H1 (cell line): ENCODE results near the gene ABHD10. TPM values are rescaled to one million over a fixed set of nuclear protein-coding genes. Genes with fewer than 3 reads are reported as not detected.

ENCODE experiments used
- CTCF ChIA-PET: fragments of 300-600 bp; sonication (Branson Sonifier 250); formaldehyde crosslinking; loops from one replicate; lab custom pipeline; 2021; ENCODE audit not compliant: partially characterized antibody; lab: Charles Lee
- POLR2A ChIA-PET: fragments of 300-600 bp; sonication (Branson Sonifier 250); formaldehyde crosslinking; loops from one replicate; lab custom pipeline; 2021; ENCODE audit warnings: inconsistent platforms; ENCODE audit not compliant: partially characterized antibody; lab: Charles Lee
- DNase-seq, 2 experiments: peaks; one replicate each; pipeline versions ENCODE4 v3.0.0 to v3.0.0-alpha.2; 2010 to 2022; ENCODE audit warnings: low spot score in 2 of 2, low read depth in 1 of 2, mixed read lengths in 1 of 2
- FAIRE-seq: peaks from 2 replicates; lab custom pipeline; 2011; peaks lifted over from hg19 to GRCh38; lab: Jason Lieb, UNC
- H2AFZ ChIP-seq: 2 replicates; pipeline ENCODE4 v1.8.1; 2012; ENCODE audit warnings: low read length, inconsistent platforms
- H2AK5ac ChIP-seq: 2 replicates; pipeline ENCODE4 v1.6.1; 2013; ENCODE audit warnings: low read depth, low read length
- H2BK120ac ChIP-seq: replicated peaks from 2 replicates; pipeline ENCODE3; 2013; ENCODE audit warnings: low read depth, low read length, inconsistent platforms
- H2BK12ac ChIP-seq: 2 replicates; pipeline ENCODE4 v1.6.1; 2013; ENCODE audit warnings: low read depth, low read length
- H2BK15ac ChIP-seq: 2 replicates; pipeline ENCODE4 v1.6.1; 2013; ENCODE audit warnings: low read length
- H2BK20ac ChIP-seq: 2 replicates; pipeline ENCODE4 v1.6.1; 2013; ENCODE audit warnings: low read length
- H2BK5ac ChIP-seq: 2 replicates; pipeline ENCODE4 v1.6.1; 2013; ENCODE audit warnings: low read depth, low read length
- H3K14ac ChIP-seq: 2 replicates; pipeline ENCODE4 v1.6.1; 2013; ENCODE audit warnings: inconsistent platforms; ENCODE audit not compliant: insufficient read length
- H3K18ac ChIP-seq: 2 replicates; pipeline ENCODE4 v1.6.1; 2013; ENCODE audit warnings: low read length; ENCODE audit errors: extremely low read depth
- H3K23ac ChIP-seq: 2 replicates; pipeline ENCODE4 v1.6.1; 2013; ENCODE audit warnings: inconsistent platforms; ENCODE audit not compliant: insufficient read length
- H3K23me2 ChIP-seq: 2 replicates; pipeline ENCODE4 v1.6.1; 2013; ENCODE audit warnings: low read depth, low read length
- H3K27ac ChIP-seq: 2 replicates; pipeline ENCODE4 v1.6.1; 2011; ENCODE audit warnings: low read depth, low read length, inconsistent platforms
- H3K27me3 ChIP-seq, 4 experiments: replicated peaks in 1 of 4; 1 replicate in 1 of 4; 2 replicates in 3 of 4; pipeline versions ENCODE4 v1.6.1 to v1.8.1; 2011 to 2013; ENCODE audit warnings: low read length in 3 of 4, mild to moderate bottlenecking in 3 of 4, inconsistent platforms in 2 of 4, mixed read lengths in 2 of 4, moderate library complexity in 1 of 4; ENCODE audit not compliant: control insufficient read depth in 3 of 4, insufficient read depth in 3 of 4; ENCODE audit errors: extremely low read depth in 1 of 4
- H3K36me3 ChIP-seq, 4 experiments: 2 replicates each; pipeline versions ENCODE4 v1.6.1 to v1.8.1; 2011 to 2013; ENCODE audit warnings: mild to moderate bottlenecking in 4 of 4, low read length in 3 of 4, moderate library complexity in 2 of 4, control low read depth in 1 of 4, inconsistent platforms in 1 of 4; ENCODE audit not compliant: insufficient read depth in 4 of 4, control insufficient read depth in 2 of 4
- H3K4ac ChIP-seq: replicated peaks from 2 replicates; pipeline ENCODE3; 2013; ENCODE audit warnings: low read length, low read depth, mixed read lengths, inconsistent platforms; ENCODE audit not compliant: insufficient read length
- H3K4me1 ChIP-seq, 4 experiments: replicated peaks in 1 of 4; 1 replicate in 1 of 4; 2 replicates in 3 of 4; pipeline versions ENCODE4 v1.6.1 to v1.8.1; 2011 to 2013; ENCODE audit warnings: low read length in 3 of 4, inconsistent platforms in 2 of 4, mixed read lengths in 1 of 4; ENCODE audit not compliant: insufficient read depth in 4 of 4, control insufficient read depth in 3 of 4
- H3K4me2 ChIP-seq, 2 experiments: 2 replicates each; pipeline versions ENCODE4 v1.6.1 to v1.8.1; 2011 to 2013; ENCODE audit warnings: low read depth in 2 of 2, low read length in 2 of 2, control low read depth in 1 of 2, inconsistent platforms in 1 of 2, mild to moderate bottlenecking in 1 of 2; ENCODE audit not compliant: insufficient read depth in 1 of 2
- H3K4me3 ChIP-seq, 4 experiments: fragments of 200-600, 300-600 bp in 1 of 4; sonication (generic), shearing (Covaris generic), sonication (Bioruptor Twin) in 1 of 4; 2 replicates each; pipeline versions ENCODE4 v1.5.1 to v1.8.1; 2011 to 2016; ENCODE audit warnings: low read length in 4 of 4, low read depth in 3 of 4, control low read depth in 2 of 4, inconsistent platforms in 2 of 4, mild to moderate bottlenecking in 2 of 4, mixed read lengths in 1 of 4, moderate library complexity in 1 of 4; ENCODE audit not compliant: insufficient read depth in 2 of 4; ENCODE audit errors: extremely low read depth in 1 of 4
- H3K56ac ChIP-seq: replicated peaks from 2 replicates; pipeline ENCODE3; 2013; ENCODE audit warnings: low read depth, mild to moderate bottlenecking, mixed read lengths, low read length, inconsistent platforms; ENCODE audit not compliant: insufficient read length
- H3K79me1 ChIP-seq: 2 replicates; pipeline ENCODE4 v1.6.1; 2013; ENCODE audit warnings: low read depth, low read length, control low read depth
- H3K79me2 ChIP-seq, 2 experiments: 2 replicates each; pipeline versions ENCODE4 v1.6.1 to v1.8.1; 2012 to 2013; ENCODE audit warnings: low read length in 2 of 2, mild to moderate bottlenecking in 2 of 2, inconsistent platforms in 1 of 2; ENCODE audit not compliant: insufficient read depth in 2 of 2, control insufficient read depth in 1 of 2
- H3K9ac ChIP-seq, 4 experiments: replicated peaks in 1 of 4; 1 replicate in 1 of 4; 2 replicates in 3 of 4; pipeline versions ENCODE4 v1.6.1 to v1.8.1; 2011 to 2013; ENCODE audit warnings: low read depth in 3 of 4, low read length in 3 of 4, control low read depth in 2 of 4, mild to moderate bottlenecking in 2 of 4, moderate library complexity in 2 of 4, inconsistent platforms in 1 of 4; ENCODE audit errors: extremely low read depth in 1 of 4
- H3K9me3 ChIP-seq, 2 experiments: 2 replicates each; pipeline versions ENCODE4 v1.6.1 to v1.8.1; 2012 to 2013; ENCODE audit warnings: mild to moderate bottlenecking in 2 of 2, moderate library complexity in 2 of 2, control low read depth in 1 of 2, inconsistent platforms in 1 of 2, low read depth in 1 of 2, low read length in 1 of 2, mixed read lengths in 1 of 2; ENCODE audit not compliant: insufficient read depth in 2 of 2
- H4K20me1 ChIP-seq, 2 experiments: replicated peaks in 1 of 2; 2 replicates each; pipeline versions ENCODE3 to v1.8.1; 2011 to 2013; ENCODE audit warnings: inconsistent platforms in 2 of 2, low read length in 2 of 2, mild to moderate bottlenecking in 1 of 2; ENCODE audit not compliant: insufficient read depth in 2 of 2, control insufficient read depth in 1 of 2
- H4K5ac ChIP-seq: 2 replicates; pipeline ENCODE4 v1.6.1; 2013; ENCODE audit warnings: low read length, low read depth, mixed read lengths, inconsistent platforms; ENCODE audit not compliant: insufficient read length
- H4K8ac ChIP-seq: 2 replicates; pipeline ENCODE4 v1.8.0; 2013; ENCODE audit warnings: mild to moderate bottlenecking, moderate library complexity, low read length, inconsistent platforms; ENCODE audit not compliant: insufficient read depth; ENCODE audit errors: extremely low read depth
- H4K91ac ChIP-seq: replicated peaks from 2 replicates; pipeline ENCODE3; 2013; ENCODE audit warnings: low read length, mixed read lengths, inconsistent platforms; ENCODE audit not compliant: insufficient read length
- CBX5 ChIP-seq: fragments of 300-800, 300-1000 bp; sonication (generic); IDR thresholded peaks from 2 replicates; pipeline ENCODE4 v1.7.1; 2016; ENCODE audit warnings: antibody characterized with exemption, low read length, low read depth
- E2F6 ChIP-seq: IDR thresholded peaks from 2 replicates; pipeline ENCODE4 v1.6.1; 2012; ENCODE audit warnings: inconsistent platforms
- GTF2F1 ChIP-seq: IDR thresholded peaks from 2 replicates; pipeline ENCODE4 v1.6.1; 2012; ENCODE audit warnings: low read depth, low read length, improper control_type of control experiment, borderline replicate concordance
- HDAC6 ChIP-seq: IDR thresholded peaks from one replicate; pipeline ENCODE4 v1.7.1; 2012; ENCODE audit warnings: low read depth, mild to moderate bottlenecking, inconsistent platforms, low read length, moderate library complexity
- POLR2AphosphoS5 ChIP-seq: IDR thresholded peaks from 2 replicates; pipeline ENCODE4 v1.6.1; 2011; ENCODE audit warnings: low read depth, low read length
- SAP30 ChIP-seq: fragments of 300-600 bp; sonication (generic); IDR thresholded peaks from 2 replicates; pipeline ENCODE4 v1.7.1; 2012; ENCODE audit warnings: low read length, moderate library complexity, mild to moderate bottlenecking, inconsistent platforms; ENCODE audit not compliant: insufficient read depth, insufficient replicate concordance
- TAF1 ChIP-seq: IDR thresholded peaks from 2 replicates; pipeline ENCODE4 v1.6.1; 2011; ENCODE audit warnings: mild to moderate bottlenecking, low read depth, low read length
- TEAD4 ChIP-seq: IDR thresholded peaks from 2 replicates; pipeline ENCODE4 v1.6.1; 2012; ENCODE audit warnings: low read depth, low read length, inconsistent platforms, mixed read lengths
- WGBS, 2 experiments: shearing (Covaris generic) in 1 of 2; methylation state at CpG; one replicate each; pipeline versions ENCODE4 v1.1.6 to v1.1.7; 2013 to 2015; ENCODE audit warnings: low lambda C conversion rate in 2 of 2, mixed read lengths in 2 of 2, inconsistent platforms in 1 of 2, low coverage in 1 of 2, missing lambda C conversion rate in 1 of 2; ENCODE audit not compliant: insufficient replicate concordance in 2 of 2, insufficient coverage in 1 of 2, insufficient read length in 1 of 2; ENCODE audit errors: extremely low coverage in 1 of 2, missing lambda C conversion rate in 1 of 2; 5-methylcytosine and 5-hydroxymethylcytosine counted together
- polyA plus RNA-seq, 7 experiments: library from polyadenylated mRNA; depleted of rRNA in 3 of 7; stranded (reverse) in 5 of 7; unstranded in 2 of 7; fragments of >200 nt in 5 of 7; fragments of 200-250 nt in 2 of 7; gene quantifications; 1 replicate in 5 of 7; 2 replicates in 1 of 7; 4 replicates in 1 of 7; pipeline versions ENCODE4 v1.2.1 to v1.2.3, GENCODE V29; 2011 to 2013; ENCODE audit warnings: missing spikeins in 2 of 7, mixed read lengths in 2 of 7
- total RNA-seq: library from RNA; stranded (reverse); fragmentation: NEBNext Ultra II Directional; extraction: Animal tissue kit (Norgen Biotek cat#: 25700); gene quantifications from 2 replicates; pipeline ENCODE4 v1.2.1, GENCODE V29; 2021

The ABHD10 gene
- total and polyA plus RNA-seq, 2 of the 8 experiments (the other 6 are each of a cell fraction or from before 2014, with no cell fraction given) = 10.9 to 24.6 TPM

GRCh38 chr3:112035241-112035640, 56.4 kb downstream of the ABHD10 start:
- Histone ChIP-seq H2BK5ac (no peak overlapping the region), H3K14ac (no peak overlapping the region), H2BK12ac (no peak overlapping the region), H3K23me2 (no peaks in the 10 kb centered on the region), H3K18ac (no peak overlapping the region), H3K9ac (no peak overlapping the region), H3K27me3 (no peaks in the 10 kb centered on the region)
- TF ChIP-seq TEAD4 (no peak), HDAC6 (no peak), CBX5 (no peak), POLR2AphosphoS5 (no peak), GTF2F1 (no peak), SAP30 (no peak), TAF1 (no peak), E2F6 (no peak)
- TF ChIP-seq, all 59 proteins: peak for 0
- H2AK5ac ChIP-seq = no peak overlapping the region
- CTCF ChIA-PET = interaction anchor here (0.9 to 5.5 kb wide), 6 partner anchors 7 to 318 kb away, joined by 3 to 40 read pairs (median 4); no protein-coding TSS in a partner anchor
- no peaks in the 10 kb centered on the region for H3K79me2 ChIP-seq
- H4K20me1 ChIP-seq = no peaks in the 10 kb centered on the region
- peaks cover 9 to 26% of the 10 kb centered on the region in 2 experiments for H3K9me3 ChIP-seq
- H3K36me3 ChIP-seq = peaks cover 0 to 4% (median 0%) of the 10 kb centered on the region in 4 experiments; a peak in 1 of 8 replicates
- H2BK120ac ChIP-seq = no peak overlapping the region
- no peak overlapping the region for H4K8ac ChIP-seq
- 89% methylated on average over 3 of the region's 3 CpGs; no CpG with 5 or more reads in 1 of the 2 experiments for WGBS, 2 experiments
- H4K5ac ChIP-seq = no peak overlapping the region
- no peak for DNase-seq
- no peak overlapping the region for H2BK15ac ChIP-seq
- H3K4me2 ChIP-seq = no peak overlapping the region
- H2BK20ac ChIP-seq = no peak overlapping the region
- no peaks in the 10 kb centered on the region for H3K79me1 ChIP-seq
- no peak overlapping the region for H3K4ac ChIP-seq
- H3K56ac ChIP-seq = no peak overlapping the region
- H2AFZ ChIP-seq = no peak overlapping the region
- no peak overlapping the region for H3K27ac ChIP-seq
- no peak for FAIRE-seq
- no peaks in the 10 kb centered on the region; a peak in 2 of 7 replicates for H3K4me1 ChIP-seq
- H3K4me3 ChIP-seq = no peak overlapping the region
- POLR2A ChIA-PET = interaction anchor here (1.1 kb wide), 1 partner anchor 42 kb away, joined by 3 read pairs; no protein-coding TSS in a partner anchor
- H4K91ac ChIP-seq = no peak overlapping the region
- no peak overlapping the region for H3K23ac ChIP-seq
